H1 (cell line): Measurements from ENCODE around the gene HK1.

ENCODE experiments used
- CREB1 ChIP-seq: IDR thresholded peaks from 2 replicates; pipeline ENCODE4 v1.6.1; 2012; ENCODE audit warnings: inconsistent platforms
- EP300 ChIP-seq, 2 experiments: IDR thresholded peaks; 1 replicate in 1 of 2; 2 replicates in 1 of 2; pipeline ENCODE4 v1.6.1; 2011 to 2012; ENCODE audit warnings: low read depth in 2 of 2, low read length in 2 of 2, mild to moderate bottlenecking in 2 of 2, borderline replicate concordance in 1 of 2, inconsistent platforms in 1 of 2, moderate library complexity in 1 of 2
- EZH2 ChIP-seq: fragments of 200-600 bp; sonication (generic); IDR thresholded peaks from 2 replicates; pipeline ENCODE4 v1.7.1; 2012; ENCODE audit warnings: low read depth, mild to moderate bottlenecking, moderate library complexity, low read length, inconsistent platforms; ENCODE audit not compliant: severe bottlenecking
- POLR2A ChIP-seq, 2 experiments: IDR thresholded peaks; 1 replicate in 1 of 2; 2 replicates in 1 of 2; pipeline ENCODE4 v1.6.1; 2011; ENCODE audit warnings: low read depth in 2 of 2, low read length in 2 of 2, mild to moderate bottlenecking in 2 of 2; ENCODE audit errors: control extremely low read depth in 1 of 2
- RAD21 ChIP-seq, 2 experiments: IDR thresholded peaks in 1 of 2; conservative IDR thresholded peaks in 1 of 2; 2 replicates each; pipeline ENCODE4 v1.6.1; 2011; ENCODE audit warnings: low read depth in 2 of 2, low read length in 2 of 2, improper control_type of control experiment in 1 of 2, inconsistent platforms in 1 of 2, mild to moderate bottlenecking in 1 of 2, moderate library complexity in 1 of 2
- RNF2 ChIP-seq: fragments of 200-900, 300-1000 bp; sonication (generic); IDR thresholded peaks from 2 replicates; pipeline ENCODE4 v1.7.1; 2016; ENCODE audit warnings: borderline replicate concordance, low read depth, mild to moderate bottlenecking, antibody characterized with exemption, low read length; ENCODE audit not compliant: poor library complexity, severe bottlenecking; ENCODE audit errors: missing control alignments
- SAP30 ChIP-seq: fragments of 300-600 bp; sonication (generic); IDR thresholded peaks from 2 replicates; pipeline ENCODE4 v1.7.1; 2012; ENCODE audit warnings: low read length, moderate library complexity, mild to moderate bottlenecking, inconsistent platforms; ENCODE audit not compliant: insufficient read depth, insufficient replicate concordance
- SP1 ChIP-seq: IDR thresholded peaks from 2 replicates; pipeline ENCODE4 v1.6.1; 2011; ENCODE audit warnings: low read depth, low read length
- TCF12 ChIP-seq: IDR thresholded peaks from 2 replicates; pipeline ENCODE4 v1.6.1; 2011; ENCODE audit warnings: low read depth, mild to moderate bottlenecking, low read length
- TEAD4 ChIP-seq: IDR thresholded peaks from 2 replicates; pipeline ENCODE4 v1.6.1; 2012; ENCODE audit warnings: low read depth, low read length, inconsistent platforms, mixed read lengths
- TF ChIP-seq, protein P1 (sequence below), 3 experiments: IDR thresholded peaks; 1 replicate in 2 of 3; 2 replicates in 1 of 3; pipeline versions ENCODE4 v1.5.1 to v1.6.1; 2011; ENCODE audit warnings: low read length in 3 of 3, mild to moderate bottlenecking in 3 of 3, inconsistent platforms in 2 of 3, low read depth in 1 of 3, moderate library complexity in 1 of 3; ENCODE audit not compliant: insufficient read depth in 1 of 3; ENCODE audit errors: control extremely low read depth in 1 of 3
- TF ChIP-seq, protein P2 (sequence below): IDR thresholded peaks from 2 replicates; pipeline ENCODE4 v1.6.1; 2011; ENCODE audit warnings: low read length, improper control_type of control experiment
- TF ChIP-seq, protein P3 (sequence below): IDR thresholded peaks from 2 replicates; pipeline ENCODE4 v1.6.1; 2012; ENCODE audit warnings: inconsistent platforms

DNA sequence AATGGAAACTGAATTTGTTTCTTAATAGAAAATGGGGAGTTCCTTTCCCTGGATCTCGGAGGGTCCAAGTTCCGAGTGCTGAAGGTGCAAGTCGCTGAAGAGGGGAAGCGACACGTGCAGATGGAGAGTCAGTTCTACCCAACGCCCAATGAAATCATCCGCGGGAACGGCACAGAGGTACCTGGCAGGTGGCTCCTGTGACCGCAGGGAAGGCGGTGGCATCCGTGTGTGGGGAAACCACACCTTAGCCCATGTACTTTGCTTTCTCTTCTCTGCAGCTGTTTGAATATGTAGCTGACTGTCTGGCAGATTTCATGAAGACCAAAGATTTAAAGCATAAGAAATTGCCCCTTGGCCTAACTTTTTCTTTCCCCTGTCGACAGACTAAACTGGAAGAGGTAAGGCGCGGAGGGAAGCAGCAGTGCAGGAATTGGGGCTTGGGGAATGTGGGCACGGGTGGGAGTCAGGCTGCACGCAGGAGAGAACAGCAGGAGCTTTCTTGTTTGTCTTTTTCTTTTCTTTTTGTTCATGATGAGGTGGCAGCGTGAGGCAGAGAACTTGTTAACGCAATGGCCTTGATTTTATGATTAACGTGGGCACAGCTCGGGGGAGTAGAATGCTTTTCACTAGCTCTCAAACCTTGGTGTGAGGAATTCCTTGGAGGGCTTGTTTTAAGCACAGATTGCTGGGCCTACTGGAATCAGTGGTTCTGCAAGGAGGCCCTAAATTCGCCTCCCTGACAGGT, 45.4 kb upstream of the HK1 start:
- TF ChIP-seq SP1: no peak
- TF ChIP-seq TEAD4: no peak
- TF ChIP-seq RAD21 (IDR thresholded peaks at IDR 0.05 in 1 of 2, conservative IDR thresholded peaks at IDR 0.05 in 1 of 2; ENCODE audit: low read depth in 2 of 2, low read length in 2 of 2): no peak
- TF ChIP-seq EP300 (IDR thresholded peaks at IDR 0.05; ENCODE audit: borderline replicate concordance in 1 of 2, low read depth in 2 of 2, low read length in 2 of 2): no peak
- no peak for TF ChIP-seq TCF12
- TF ChIP-seq, protein P1, sequence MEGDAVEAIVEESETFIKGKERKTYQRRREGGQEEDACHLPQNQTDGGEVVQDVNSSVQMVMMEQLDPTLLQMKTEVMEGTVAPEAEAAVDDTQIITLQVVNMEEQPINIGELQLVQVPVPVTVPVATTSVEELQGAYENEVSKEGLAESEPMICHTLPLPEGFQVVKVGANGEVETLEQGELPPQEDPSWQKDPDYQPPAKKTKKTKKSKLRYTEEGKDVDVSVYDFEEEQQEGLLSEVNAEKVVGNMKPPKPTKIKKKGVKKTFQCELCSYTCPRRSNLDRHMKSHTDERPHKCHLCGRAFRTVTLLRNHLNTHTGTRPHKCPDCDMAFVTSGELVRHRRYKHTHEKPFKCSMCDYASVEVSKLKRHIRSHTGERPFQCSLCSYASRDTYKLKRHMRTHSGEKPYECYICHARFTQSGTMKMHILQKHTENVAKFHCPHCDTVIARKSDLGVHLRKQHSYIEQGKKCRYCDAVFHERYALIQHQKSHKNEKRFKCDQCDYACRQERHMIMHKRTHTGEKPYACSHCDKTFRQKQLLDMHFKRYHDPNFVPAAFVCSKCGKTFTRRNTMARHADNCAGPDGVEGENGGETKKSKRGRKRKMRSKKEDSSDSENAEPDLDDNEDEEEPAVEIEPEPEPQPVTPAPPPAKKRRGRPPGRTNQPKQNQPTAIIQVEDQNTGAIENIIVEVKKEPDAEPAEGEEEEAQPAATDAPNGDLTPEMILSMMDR (IDR thresholded peaks at IDR 0.05; ENCODE audit: control extremely low read depth in 1 of 3, insufficient read depth in 1 of 3, low read depth in 1 of 3, low read length in 3 of 3): no peak
- no peak for TF ChIP-seq EZH2
- no peak for TF ChIP-seq RNF2
- TF ChIP-seq, protein P2, sequence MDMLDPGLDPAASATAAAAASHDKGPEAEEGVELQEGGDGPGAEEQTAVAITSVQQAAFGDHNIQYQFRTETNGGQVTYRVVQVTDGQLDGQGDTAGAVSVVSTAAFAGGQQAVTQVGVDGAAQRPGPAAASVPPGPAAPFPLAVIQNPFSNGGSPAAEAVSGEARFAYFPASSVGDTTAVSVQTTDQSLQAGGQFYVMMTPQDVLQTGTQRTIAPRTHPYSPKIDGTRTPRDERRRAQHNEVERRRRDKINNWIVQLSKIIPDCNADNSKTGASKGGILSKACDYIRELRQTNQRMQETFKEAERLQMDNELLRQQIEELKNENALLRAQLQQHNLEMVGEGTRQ: no peak
- TF ChIP-seq POLR2A (IDR thresholded peaks at IDR 0.05; ENCODE audit: control extremely low read depth in 1 of 2, low read depth in 2 of 2, low read length in 2 of 2): no peak
- TF ChIP-seq CREB1: no peak
- no peak for TF ChIP-seq SAP30
- TF ChIP-seq, protein P3, sequence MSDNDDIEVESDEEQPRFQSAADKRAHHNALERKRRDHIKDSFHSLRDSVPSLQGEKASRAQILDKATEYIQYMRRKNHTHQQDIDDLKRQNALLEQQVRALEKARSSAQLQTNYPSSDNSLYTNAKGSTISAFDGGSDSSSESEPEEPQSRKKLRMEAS: no peak
